ENCODE measurements around the gene ZSCAN9.
A peak's percentile ranks its signal among the peaks of the same experiment; 100 is the strongest.

Gene ZSCAN9

GRCh38 chr6:28224131-28225055 lies 682 bp upstream of the ZSCAN9 start:
- DNase-seq, result no peak

- DNase-seq, result no peak
Observed at GRCh38 chr6:28226460-28226859, 1.4 kb downstream of the ZSCAN9 start.

- no peak for DNase-seq
Observed at GRCh38 chr6:28232785-28233184, 7.7 kb downstream of the ZSCAN9 start.

- DNase-seq, result no peak
Observed at GRCh38 chr6:28235912-28236452, 10.9 kb downstream of the ZSCAN9 start.

- no peak for DNase-seq
Observed at GRCh38 chr6:28239636-28240035, 14.6 kb downstream of the ZSCAN9 start.

GRCh38 chr6:28240471-28240870 lies 15.4 kb downstream of the ZSCAN9 start:
- no peak for DNase-seq

GRCh38 chr6:28243946-28244345 lies 18.9 kb downstream of the ZSCAN9 start:
- DNase-seq, result no peak

GRCh38 chr6:28245206-28245941 lies 20.3 kb downstream of the ZSCAN9 start:
- DNase-seq, result no peak

- no peak for DNase-seq
Observed at GRCh38 chr6:28248916-28249315, 23.8 kb downstream of the ZSCAN9 start.

GRCh38 chr6:28250747-28251146 lies 25.7 kb downstream of the ZSCAN9 start:
- no peak for DNase-seq

GRCh38 chr6:28251661-28252008 lies 26.6 kb downstream of the ZSCAN9 start:
- peak in 1 of 6 experiments; percentile 7 for DNase-seq

- DNase-seq, result peak; percentile 61 to 86 (median 67)
Observed at GRCh38 chr6:28252009-28252975, 27.2 kb downstream of the ZSCAN9 start, which contains the start of gene ZKSCAN4. TSS of gene ZKSCAN4 (minus strand) at chr6:28252269. CDS start at chr6:28251980, 289 bp downstream.

- no peak for DNase-seq
Observed at GRCh38 chr6:28254121-28254519, 29.0 kb downstream of the ZSCAN9 start.

GRCh38 chr6:28257042-28257441 lies 32.0 kb downstream of the ZSCAN9 start:
- no peak for DNase-seq

GRCh38 chr6:28258877-28259777 lies 34.1 kb downstream of the ZSCAN9 start, which contains the start of gene NKAPL:
TSS of gene NKAPL (plus strand) at chr6:28259297. CDS start at chr6:28259372, 75 bp downstream.
- peak in 4 of 6 experiments; percentile 17 to 39 (median 28) for DNase-seq

GRCh38 chr6:28263922-28264321 lies 38.8 kb downstream of the ZSCAN9 start:
- peak in 1 of 6 experiments; percentile 9 for DNase-seq

- DNase-seq, result no peak
Observed at GRCh38 chr6:28264834-28265401, 39.8 kb downstream of the ZSCAN9 start.

GRCh38 chr6:28266563-28266961 lies 41.5 kb downstream of the ZSCAN9 start:
- DNase-seq, result no peak

GRCh38 chr6:28266962-28267694 lies 42.1 kb downstream of the ZSCAN9 start, which contains the start of gene ZSCAN26:
TSS of gene ZSCAN26 (plus strand) at chr6:28267143. CDS start at chr6:28271920, 4,777 bp downstream.
- peak; percentile 64 to 93 (median 80) for DNase-seq

GRCh38 chr6:28267695-28268059 lies 42.6 kb downstream of the ZSCAN9 start:
- no peak for DNase-seq
